Retinal pigment epithelial cell (primary cell): ENCODE results near the gene SLC25A25.

Experiments used
- DNase-seq: peaks from one replicate; pipeline ENCODE4 v3.0.0-alpha.2; 2010; ENCODE audit warnings: low read depth
- H3K4me3 ChIP-seq: 2 replicates; pipeline ENCODE4 v1.5.1; 2011; ENCODE audit warnings: mild to moderate bottlenecking, low read length, control low read depth, moderate library complexity
- CTCF ChIP-seq: conservative IDR thresholded peaks from 2 replicates; pipeline ENCODE4 v1.5.1; 2011; ENCODE audit warnings: low read depth, low read length, control low read depth, inconsistent platforms

SLC25A25 gene

GRCh38 chr9:128077847-128078503, 9.9 kb downstream of the SLC25A25 start:
- no peak overlapping the region for H3K4me3 ChIP-seq
- no peak for TF ChIP-seq CTCF

GRCh38 chr9:128078504-128079434, 10.7 kb downstream of the SLC25A25 start:
- no peak for DNase-seq
- H3K4me3 ChIP-seq = no peak overlapping the region
- TF ChIP-seq CTCF = no peak

More at GRCh38 chr9:128077847-128078503, 9.9 kb downstream of the SLC25A25 start:
- no peak for DNase-seq

GRCh38 chr9:128080206-128080605, 12.2 kb downstream of the SLC25A25 start:
- no peak for TF ChIP-seq CTCF
- H3K4me3 ChIP-seq = no peak overlapping the region
- no peak for DNase-seq

- DNase-seq = no peak
- H3K4me3 ChIP-seq = no peak overlapping the region
- no peak for TF ChIP-seq CTCF
These were observed 13.0 kb downstream of the SLC25A25 start for GRCh38 chr9:128081056-128081455.

GRCh38 chr9:128082151-128082550, 14.1 kb downstream of the SLC25A25 start:
- H3K4me3 ChIP-seq = no peak overlapping the region
- TF ChIP-seq CTCF = no peak
- no peak for DNase-seq

- TF ChIP-seq CTCF = no peak
These were observed 16.7 kb downstream of the SLC25A25 start for GRCh38 chr9:128084746-128085145.

More at GRCh38 chr9:128084746-128085145, 16.7 kb downstream of the SLC25A25 start:
- DNase-seq = no peak
- H3K4me3 ChIP-seq = no peak overlapping the region
